ENCODE results near the gene DNA2.

DNA sequence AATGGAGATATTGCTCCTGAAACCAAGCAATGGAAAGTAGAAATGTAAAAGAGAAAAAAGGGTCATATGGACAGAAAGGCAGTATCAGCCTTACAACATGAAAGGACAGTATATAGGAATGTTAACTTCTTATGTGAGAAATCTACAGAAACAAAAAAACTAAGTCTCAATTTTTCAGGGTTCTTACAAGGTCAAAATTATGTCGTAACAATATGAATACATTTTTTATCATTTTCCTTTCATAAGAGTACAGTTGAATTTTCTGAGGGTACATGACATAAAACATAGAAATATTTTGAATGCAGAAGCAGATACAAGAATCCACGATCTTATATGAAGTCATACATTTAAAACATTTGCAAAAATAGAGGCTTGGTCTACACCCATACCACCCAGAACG, 10.7 kb downstream of the DNA2 start:
- TF ChIP-seq, protein P1, sequence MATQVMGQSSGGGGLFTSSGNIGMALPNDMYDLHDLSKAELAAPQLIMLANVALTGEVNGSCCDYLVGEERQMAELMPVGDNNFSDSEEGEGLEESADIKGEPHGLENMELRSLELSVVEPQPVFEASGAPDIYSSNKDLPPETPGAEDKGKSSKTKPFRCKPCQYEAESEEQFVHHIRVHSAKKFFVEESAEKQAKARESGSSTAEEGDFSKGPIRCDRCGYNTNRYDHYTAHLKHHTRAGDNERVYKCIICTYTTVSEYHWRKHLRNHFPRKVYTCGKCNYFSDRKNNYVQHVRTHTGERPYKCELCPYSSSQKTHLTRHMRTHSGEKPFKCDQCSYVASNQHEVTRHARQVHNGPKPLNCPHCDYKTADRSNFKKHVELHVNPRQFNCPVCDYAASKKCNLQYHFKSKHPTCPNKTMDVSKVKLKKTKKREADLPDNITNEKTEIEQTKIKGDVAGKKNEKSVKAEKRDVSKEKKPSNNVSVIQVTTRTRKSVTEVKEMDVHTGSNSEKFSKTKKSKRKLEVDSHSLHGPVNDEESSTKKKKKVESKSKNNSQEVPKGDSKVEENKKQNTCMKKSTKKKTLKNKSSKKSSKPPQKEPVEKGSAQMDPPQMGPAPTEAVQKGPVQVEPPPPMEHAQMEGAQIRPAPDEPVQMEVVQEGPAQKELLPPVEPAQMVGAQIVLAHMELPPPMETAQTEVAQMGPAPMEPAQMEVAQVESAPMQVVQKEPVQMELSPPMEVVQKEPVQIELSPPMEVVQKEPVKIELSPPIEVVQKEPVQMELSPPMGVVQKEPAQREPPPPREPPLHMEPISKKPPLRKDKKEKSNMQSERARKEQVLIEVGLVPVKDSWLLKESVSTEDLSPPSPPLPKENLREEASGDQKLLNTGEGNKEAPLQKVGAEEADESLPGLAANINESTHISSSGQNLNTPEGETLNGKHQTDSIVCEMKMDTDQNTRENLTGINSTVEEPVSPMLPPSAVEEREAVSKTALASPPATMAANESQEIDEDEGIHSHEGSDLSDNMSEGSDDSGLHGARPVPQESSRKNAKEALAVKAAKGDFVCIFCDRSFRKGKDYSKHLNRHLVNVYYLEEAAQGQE (IDR thresholded peaks at IDR 0.05; ENCODE audit: insufficient read depth in 1 of 2, low read depth in 2 of 2, low read length in 1 of 2): no peak
- TF ChIP-seq POLR2AphosphoS5 (IDR thresholded peaks at IDR 0.05; ENCODE audit: low read depth, low read length): no peak
- TF ChIP-seq, protein P2, sequence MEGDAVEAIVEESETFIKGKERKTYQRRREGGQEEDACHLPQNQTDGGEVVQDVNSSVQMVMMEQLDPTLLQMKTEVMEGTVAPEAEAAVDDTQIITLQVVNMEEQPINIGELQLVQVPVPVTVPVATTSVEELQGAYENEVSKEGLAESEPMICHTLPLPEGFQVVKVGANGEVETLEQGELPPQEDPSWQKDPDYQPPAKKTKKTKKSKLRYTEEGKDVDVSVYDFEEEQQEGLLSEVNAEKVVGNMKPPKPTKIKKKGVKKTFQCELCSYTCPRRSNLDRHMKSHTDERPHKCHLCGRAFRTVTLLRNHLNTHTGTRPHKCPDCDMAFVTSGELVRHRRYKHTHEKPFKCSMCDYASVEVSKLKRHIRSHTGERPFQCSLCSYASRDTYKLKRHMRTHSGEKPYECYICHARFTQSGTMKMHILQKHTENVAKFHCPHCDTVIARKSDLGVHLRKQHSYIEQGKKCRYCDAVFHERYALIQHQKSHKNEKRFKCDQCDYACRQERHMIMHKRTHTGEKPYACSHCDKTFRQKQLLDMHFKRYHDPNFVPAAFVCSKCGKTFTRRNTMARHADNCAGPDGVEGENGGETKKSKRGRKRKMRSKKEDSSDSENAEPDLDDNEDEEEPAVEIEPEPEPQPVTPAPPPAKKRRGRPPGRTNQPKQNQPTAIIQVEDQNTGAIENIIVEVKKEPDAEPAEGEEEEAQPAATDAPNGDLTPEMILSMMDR (IDR thresholded peaks at IDR 0.05): no peak
- TF ChIP-seq SIN3A (IDR thresholded peaks at IDR 0.05; ENCODE audit: borderline replicate concordance, insufficient read depth, low read depth, low read length): no peak
- TF ChIP-seq TCF7L2 (IDR thresholded peaks at IDR 0.05; ENCODE audit: low read depth, low read length): no peak
